ENCODE results near the gene SLC66A1.

SLC66A1 gene

GRCh38 chr1:19366599-19367536, 54.7 kb downstream of the SLC66A1 start:
- DNase-seq: no peak

GRCh38 chr1:19367584-19368041, 55.5 kb downstream of the SLC66A1 start:
- DNase-seq: no peak

- no peak for DNase-seq
These were observed 55.9 kb downstream of the SLC66A1 start for GRCh38 chr1:19368050-19368449.

GRCh38 chr1:19368964-19369363, 56.8 kb downstream of the SLC66A1 start:
- DNase-seq: no peak

GRCh38 chr1:19369396-19370090, 57.4 kb downstream of the SLC66A1 start:
- no peak for DNase-seq

GRCh38 chr1:19370453-19371170, 58.5 kb downstream of the SLC66A1 start:
- no peak for DNase-seq

- no peak for DNase-seq
These were observed 59.4 kb downstream of the SLC66A1 start for GRCh38 chr1:19371226-19372135.

- no peak for DNase-seq
These were observed 60.0 kb downstream of the SLC66A1 start for GRCh38 chr1:19372136-19372514.

GRCh38 chr1:19372602-19373001, 60.5 kb downstream of the SLC66A1 start:
- no peak for DNase-seq

GRCh38 chr1:19373211-19374082, 61.3 kb downstream of the SLC66A1 start:
- no peak for DNase-seq

- DNase-seq: no peak
These were observed 62.1 kb downstream of the SLC66A1 start for GRCh38 chr1:19374083-19374801.

GRCh38 chr1:19374926-19375325, 62.8 kb downstream of the SLC66A1 start:
- no peak for DNase-seq

- no peak for DNase-seq
These were observed 63.7 kb downstream of the SLC66A1 start for GRCh38 chr1:19375631-19376400.

GRCh38 chr1:19376428-19377372, 64.6 kb downstream of the SLC66A1 start:
- DNase-seq: no peak

- DNase-seq: no peak
These were observed 65.9 kb downstream of the SLC66A1 start for GRCh38 chr1:19377812-19378718.

All from activated CD4-positive, alpha-beta T cell treated with anti-CD3 and anti-CD28 coated beads, Interleukin-2, amount 50 U/mL, for 4 hours (primary cell).